ENCODE results near the gene GPATCH2.

- TF ChIP-seq EZH2 (IDR thresholded peaks at IDR 0.05; ENCODE audit: borderline replicate concordance, insufficient read depth, low read depth, low read length, poor library complexity, severe bottlenecking), result no peak
- no peak for TF ChIP-seq CTCF (IDR thresholded peaks at IDR 0.05)
Measured at GRCh38 chr1:217402301-217402700, 228.6 kb downstream of the GPATCH2 start.
